ENCODE results near the gene CSF3. TPM values are rescaled to one million over a fixed set of nuclear protein-coding genes. Genes with fewer than 3 reads are reported as not detected.

Gene CSF3
- total and polyA plus RNA-seq, 2 of the 13 experiments (the other 11 are each of a cell fraction or from before 2014, with no cell fraction given) = 0.09 TPM; not detected in 1

DNA sequence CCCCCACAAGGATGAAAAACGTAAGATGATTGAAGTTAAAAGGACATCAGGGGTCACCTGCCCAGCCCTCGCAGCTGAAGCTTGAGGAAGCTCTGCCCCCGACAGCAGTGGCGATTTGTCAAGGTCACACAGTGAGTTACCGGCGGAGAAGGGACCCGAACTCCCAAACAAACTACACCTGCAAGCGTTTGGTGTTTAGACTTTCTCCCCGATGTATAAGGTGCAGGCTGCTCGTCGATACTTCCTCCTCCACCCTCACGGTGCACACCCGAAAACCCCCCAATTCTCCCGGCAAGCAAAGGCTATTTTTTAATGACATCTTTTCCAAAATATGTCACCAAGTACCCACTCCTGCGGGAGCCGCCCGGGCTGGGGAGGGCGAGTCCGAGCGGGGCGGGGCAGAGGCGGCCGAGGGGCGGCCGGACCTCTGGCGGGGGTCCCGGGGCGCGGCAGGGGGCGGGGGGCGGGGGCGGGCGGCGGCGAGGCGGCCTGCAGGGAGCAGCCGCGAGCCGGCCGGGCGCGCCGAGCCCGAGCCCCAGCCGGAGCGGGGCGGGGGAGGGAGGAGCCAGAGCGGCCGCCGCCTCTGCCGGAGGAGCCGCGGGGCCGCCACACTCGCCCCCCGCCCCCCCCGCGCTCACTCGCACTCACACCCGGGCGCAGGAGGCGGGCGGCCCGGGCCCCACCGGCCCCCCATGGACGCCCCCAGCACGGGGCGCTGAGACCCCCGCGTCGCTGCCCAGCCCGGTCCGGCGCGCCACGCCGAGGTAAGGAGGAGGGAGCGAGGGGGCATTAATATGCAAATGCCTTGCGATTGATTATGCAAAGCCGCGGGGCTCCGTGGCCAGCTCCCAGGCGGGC is 47.3 kb downstream of the CSF3 start, which contains the start of gene THRA (continued):
- TF ChIP-seq NKX3-1 (CRISPR knock-in tag; IDR thresholded peaks at IDR 0.05) = no peak
- no peak for TF ChIP-seq ZNF34 (CRISPR knock-in tag; IDR thresholded peaks at IDR 0.05; ENCODE audit: borderline replicate concordance)
- peak; percentile 16; the same call in 1 of the 2 replicates for TF ChIP-seq HDAC1 (CRISPR knock-in tag; IDR thresholded peaks at IDR 0.05)
- TF ChIP-seq ZKSCAN8 (CRISPR knock-in tag; IDR thresholded peaks at IDR 0.05; ENCODE audit: borderline replicate concordance) = no peak
- no peak for TF ChIP-seq ETV5 (CRISPR knock-in tag; IDR thresholded peaks at IDR 0.05; ENCODE audit: borderline replicate concordance)
- TF ChIP-seq, protein P1, sequence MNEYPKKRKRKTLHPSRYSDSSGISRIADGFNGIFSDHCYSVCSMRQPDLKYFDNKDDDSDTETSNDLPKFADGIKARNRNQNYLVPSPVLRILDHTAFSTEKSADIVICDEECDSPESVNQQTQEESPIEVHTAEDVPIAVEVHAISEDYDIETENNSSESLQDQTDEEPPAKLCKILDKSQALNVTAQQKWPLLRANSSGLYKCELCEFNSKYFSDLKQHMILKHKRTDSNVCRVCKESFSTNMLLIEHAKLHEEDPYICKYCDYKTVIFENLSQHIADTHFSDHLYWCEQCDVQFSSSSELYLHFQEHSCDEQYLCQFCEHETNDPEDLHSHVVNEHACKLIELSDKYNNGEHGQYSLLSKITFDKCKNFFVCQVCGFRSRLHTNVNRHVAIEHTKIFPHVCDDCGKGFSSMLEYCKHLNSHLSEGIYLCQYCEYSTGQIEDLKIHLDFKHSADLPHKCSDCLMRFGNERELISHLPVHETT (CRISPR knock-in tag; conservative IDR thresholded peaks at IDR 0.05) = no peak
- TF ChIP-seq MIXL1 (CRISPR knock-in tag; IDR thresholded peaks at IDR 0.05) = no peak
- TF ChIP-seq FOXP4 (CRISPR knock-in tag; IDR thresholded peaks at IDR 0.05) = no peak
- TF ChIP-seq, protein P2, sequence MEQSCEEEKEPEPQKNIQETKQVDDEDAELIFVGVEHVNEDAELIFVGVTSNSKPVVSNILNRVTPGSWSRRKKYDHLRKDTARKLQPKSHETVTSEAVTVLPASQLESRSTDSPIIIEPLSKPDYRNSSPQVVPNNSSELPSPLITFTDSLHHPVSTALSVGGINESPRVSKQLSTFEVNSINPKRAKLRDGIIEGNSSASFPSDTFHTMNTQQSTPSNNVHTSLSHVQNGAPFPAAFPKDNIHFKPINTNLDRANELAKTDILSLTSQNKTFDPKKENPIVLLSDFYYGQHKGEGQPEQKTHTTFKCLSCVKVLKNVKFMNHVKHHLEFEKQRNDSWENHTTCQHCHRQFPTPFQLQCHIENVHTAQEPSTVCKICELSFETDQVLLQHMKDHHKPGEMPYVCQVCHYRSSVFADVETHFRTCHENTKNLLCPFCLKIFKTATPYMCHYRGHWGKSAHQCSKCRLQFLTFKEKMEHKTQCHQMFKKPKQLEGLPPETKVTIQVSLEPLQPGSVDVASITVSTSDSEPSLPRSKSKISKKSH (CRISPR knock-in tag; IDR thresholded peaks at IDR 0.05; ENCODE audit: borderline replicate concordance) = no peak
- no peak for TF ChIP-seq ZNF24 (IDR thresholded peaks at IDR 0.05)
- TF ChIP-seq ARNT2 (CRISPR knock-in tag; IDR thresholded peaks at IDR 0.05; ENCODE audit: low read depth) = peak; percentile 20; the same call in 1 of the 2 replicates
- TF ChIP-seq, protein P3, sequence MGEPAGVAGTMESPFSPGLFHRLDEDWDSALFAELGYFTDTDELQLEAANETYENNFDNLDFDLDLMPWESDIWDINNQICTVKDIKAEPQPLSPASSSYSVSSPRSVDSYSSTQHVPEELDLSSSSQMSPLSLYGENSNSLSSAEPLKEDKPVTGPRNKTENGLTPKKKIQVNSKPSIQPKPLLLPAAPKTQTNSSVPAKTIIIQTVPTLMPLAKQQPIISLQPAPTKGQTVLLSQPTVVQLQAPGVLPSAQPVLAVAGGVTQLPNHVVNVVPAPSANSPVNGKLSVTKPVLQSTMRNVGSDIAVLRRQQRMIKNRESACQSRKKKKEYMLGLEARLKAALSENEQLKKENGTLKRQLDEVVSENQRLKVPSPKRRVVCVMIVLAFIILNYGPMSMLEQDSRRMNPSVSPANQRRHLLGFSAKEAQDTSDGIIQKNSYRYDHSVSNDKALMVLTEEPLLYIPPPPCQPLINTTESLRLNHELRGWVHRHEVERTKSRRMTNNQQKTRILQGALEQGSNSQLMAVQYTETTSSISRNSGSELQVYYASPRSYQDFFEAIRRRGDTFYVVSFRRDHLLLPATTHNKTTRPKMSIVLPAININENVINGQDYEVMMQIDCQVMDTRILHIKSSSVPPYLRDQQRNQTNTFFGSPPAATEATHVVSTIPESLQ (CRISPR knock-in tag; conservative IDR thresholded peaks at IDR 0.05) = no peak
- no peak for TF ChIP-seq ZNF615 (CRISPR knock-in tag; IDR thresholded peaks at IDR 0.05; ENCODE audit: borderline replicate concordance)
- no peak for TF ChIP-seq ZBTB38 (CRISPR knock-in tag; IDR thresholded peaks at IDR 0.05)
- TF ChIP-seq ZNF432 (CRISPR knock-in tag; IDR thresholded peaks at IDR 0.05; ENCODE audit: borderline replicate concordance) = no peak
- no peak for TF ChIP-seq CBX5 (CRISPR knock-in tag; IDR thresholded peaks at IDR 0.05; ENCODE audit: borderline replicate concordance)
- TF ChIP-seq NR2F6 (IDR thresholded peaks at IDR 0.05) = no peak
- TF ChIP-seq NR2F6 (CRISPR knock-in tag; IDR thresholded peaks at IDR 0.05) = no peak
- TF ChIP-seq, protein P4, sequence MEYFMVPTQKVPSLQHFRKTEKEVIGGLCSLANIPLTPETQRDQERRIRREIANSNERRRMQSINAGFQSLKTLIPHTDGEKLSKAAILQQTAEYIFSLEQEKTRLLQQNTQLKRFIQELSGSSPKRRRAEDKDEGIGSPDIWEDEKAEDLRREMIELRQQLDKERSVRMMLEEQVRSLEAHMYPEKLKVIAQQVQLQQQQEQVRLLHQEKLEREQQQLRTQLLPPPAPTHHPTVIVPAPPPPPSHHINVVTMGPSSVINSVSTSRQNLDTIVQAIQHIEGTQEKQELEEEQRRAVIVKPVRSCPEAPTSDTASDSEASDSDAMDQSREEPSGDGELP (IDR thresholded peaks at IDR 0.05; ENCODE audit: borderline replicate concordance, low read depth) = no peak
- no peak for TF ChIP-seq EZH2 (conservative IDR thresholded peaks at IDR 0.05; ENCODE audit: low read depth, low read length)
- TF ChIP-seq ZNF83 (CRISPR knock-in tag; IDR thresholded peaks at IDR 0.05; ENCODE audit: borderline replicate concordance) = no peak
- TF ChIP-seq, protein P5, sequence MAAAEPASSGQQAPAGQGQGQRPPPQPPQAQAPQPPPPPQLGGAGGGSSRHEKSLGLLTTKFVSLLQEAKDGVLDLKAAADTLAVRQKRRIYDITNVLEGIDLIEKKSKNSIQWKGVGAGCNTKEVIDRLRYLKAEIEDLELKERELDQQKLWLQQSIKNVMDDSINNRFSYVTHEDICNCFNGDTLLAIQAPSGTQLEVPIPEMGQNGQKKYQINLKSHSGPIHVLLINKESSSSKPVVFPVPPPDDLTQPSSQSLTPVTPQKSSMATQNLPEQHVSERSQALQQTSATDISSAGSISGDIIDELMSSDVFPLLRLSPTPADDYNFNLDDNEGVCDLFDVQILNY (CRISPR knock-in tag; conservative IDR thresholded peaks at IDR 0.05) = no peak

Measured in HepG2 (cell line).